ENCODE measurements around the gene TCF12. TPM values are rescaled to one million over a fixed set of nuclear protein-coding genes. Genes with fewer than 3 reads are reported as not detected.

TCF12 gene
- polyA plus RNA-seq, 3 donors = 15.8 to 52.5 (median 27.6) TPM

GRCh38 chr15:57237301-57237642 lies 318.8 kb downstream of the TCF12 start:
- no peak overlapping the region for H3K4me2 ChIP-seq (replicated peaks; ENCODE audit: extremely low read depth, low read length, poor library complexity, severe bottlenecking)
- no peaks in the 10 kb centered on the region for H3K79me2 ChIP-seq (ENCODE audit: insufficient read depth, low read length)
- Mint-ChIP-seq H3K9me3 (peaks cover 0 to 2% (median 0%) of the 10 kb centered on the region in 7 donors), H3K4me1 (no peaks in the 10 kb centered on the region), H3K27ac (no peak overlapping the region), H3K36me3 (peaks cover 50 to 51% of the 10 kb centered on the region in 2 donors), H3K4me3 (no peak overlapping the region), H3K27me3 (ENCODE audit: low read depth in 3 of 3) (no peaks in the 10 kb centered on the region)
- H3K27ac ChIP-seq (ENCODE audit: low read depth in 1 of 2, low read length in 2 of 2) = no peak overlapping the region
- H3K9me3 ChIP-seq (replicated peaks in 1 of 2; ENCODE audit: control insufficient read depth in 1 of 2, insufficient read depth in 1 of 2, low read length in 2 of 2) = no peaks in the 10 kb centered on the region
- no peak overlapping the region for H2AFZ ChIP-seq (ENCODE audit: insufficient read depth, low read depth, low read length, poor library complexity, severe bottlenecking)
- WGBS (ENCODE audit: insufficient coverage) = no CpG with 5 or more reads among the region's 2 CpGs
- no peaks in the 10 kb centered on the region for H3K27me3 ChIP-seq (ENCODE audit: control insufficient read depth in 2 of 2, insufficient read depth in 2 of 2, low read length in 2 of 2)
- H3K36me3 ChIP-seq (replicated peaks in 1 of 2; ENCODE audit: control insufficient read depth in 1 of 2, insufficient read depth in 2 of 2, low read length in 2 of 2) = peaks cover 32 to 67% of the 10 kb centered on the region in 2 donors
- intact Hi-C loops (cut with micrococcal nuclease) = no loop called here
- H4K20me1 ChIP-seq (ENCODE audit: insufficient read depth, low read length) = no peaks in the 10 kb centered on the region
- no peak for DNase-seq
- H3K9ac ChIP-seq (ENCODE audit: insufficient read depth, low read length, poor library complexity, severe bottlenecking) = no peak overlapping the region
- H3K4me1 ChIP-seq (ENCODE audit: control insufficient read depth in 1 of 2, insufficient read depth in 2 of 2, low read length in 2 of 2) = no peaks in the 10 kb centered on the region
- no peak overlapping the region for H3K4me3 ChIP-seq (replicated peaks in 1 of 3; ENCODE audit: low read depth in 2 of 3, low read length in 3 of 3)
- TF ChIP-seq CTCF (IDR thresholded peaks at IDR 0.05) = no peak

GRCh38 chr15:57237676-57238075 lies 319.2 kb downstream of the TCF12 start:
- no peaks in the 10 kb centered on the region for H3K27me3 ChIP-seq (ENCODE audit: control insufficient read depth in 2 of 2, insufficient read depth in 2 of 2, low read length in 2 of 2)
- no peaks in the 10 kb centered on the region for H3K9me3 ChIP-seq (replicated peaks in 1 of 2; ENCODE audit: control insufficient read depth in 1 of 2, insufficient read depth in 1 of 2, low read length in 2 of 2)
- Mint-ChIP-seq H3K4me1 (no peaks in the 10 kb centered on the region), H3K27me3 (ENCODE audit: low read depth in 3 of 3) (no peaks in the 10 kb centered on the region), H3K36me3 (peaks cover 48% of the 10 kb centered on the region in 2 donors), H3K4me3 (no peak overlapping the region), H3K27ac (no peak overlapping the region), H3K9me3 (peaks cover 0 to 2% (median 0%) of the 10 kb centered on the region in 7 donors)
- WGBS (ENCODE audit: insufficient coverage) = no CpG with 5 or more reads among the region's 1 CpG
- no peak overlapping the region for H3K27ac ChIP-seq (ENCODE audit: low read depth in 1 of 2, low read length in 2 of 2)
- H3K9ac ChIP-seq (ENCODE audit: insufficient read depth, low read length, poor library complexity, severe bottlenecking) = no peak overlapping the region
- H3K4me2 ChIP-seq (replicated peaks; ENCODE audit: extremely low read depth, low read length, poor library complexity, severe bottlenecking) = no peak overlapping the region
- no peaks in the 10 kb centered on the region for H3K79me2 ChIP-seq (ENCODE audit: insufficient read depth, low read length)
- H3K36me3 ChIP-seq (replicated peaks in 1 of 2; ENCODE audit: control insufficient read depth in 1 of 2, insufficient read depth in 2 of 2, low read length in 2 of 2) = peaks cover 28 to 63% of the 10 kb centered on the region in 2 donors
- intact Hi-C loops (cut with micrococcal nuclease) = no loop called here
- H4K20me1 ChIP-seq (ENCODE audit: insufficient read depth, low read length) = no peaks in the 10 kb centered on the region
- TF ChIP-seq CTCF (IDR thresholded peaks at IDR 0.05) = no peak
- H2AFZ ChIP-seq (ENCODE audit: insufficient read depth, low read depth, low read length, poor library complexity, severe bottlenecking) = no peak overlapping the region
- DNase-seq = no peak
- no peaks in the 10 kb centered on the region for H3K4me1 ChIP-seq (ENCODE audit: control insufficient read depth in 1 of 2, insufficient read depth in 2 of 2, low read length in 2 of 2)
- H3K4me3 ChIP-seq (replicated peaks in 1 of 3; ENCODE audit: low read depth in 2 of 3, low read length in 3 of 3) = no peak overlapping the region

Measured in CD14-positive monocyte (primary cell).